ENCODE results near the gene FBXL4. TPM values are rescaled to one million over a fixed set of nuclear protein-coding genes. Genes with fewer than 3 reads are reported as not detected.

The FBXL4 gene
- total and polyA plus RNA-seq, 2 donors: 7.0 to 39.4 TPM

- Histone ChIP-seq H3K27ac (ENCODE audit: low read depth) (no peak overlapping the region), H3K4me3 (ENCODE audit: low read depth, low read length) (no peak overlapping the region)
- no peak for DNase-seq (ENCODE audit: extremely low spot score)
These were observed 23.6 kb upstream of the FBXL4 start for GRCh38 chr6:98971303-98971702.

GRCh38 chr6:98970469-98970868 lies 22.7 kb upstream of the FBXL4 start:
- Histone ChIP-seq H3K4me1 (ENCODE audit: insufficient read depth) (no peaks in the 10 kb centered on the region), H3K4me3 (ENCODE audit: low read depth, low read length) (no peak overlapping the region), H3K36me3 (ENCODE audit: insufficient read depth) (no peaks in the 10 kb centered on the region), H3K27ac (ENCODE audit: low read depth) (no peak overlapping the region)
- DNase-seq (ENCODE audit: extremely low spot score): no peak
- 56% methylated on average over 1 of the region's 1 CpG for WGBS

More at GRCh38 chr6:98971303-98971702, 23.6 kb upstream of the FBXL4 start:
- no peaks in the 10 kb centered on the region for H3K4me1 ChIP-seq (ENCODE audit: insufficient read depth)
- no peaks in the 10 kb centered on the region for H3K36me3 ChIP-seq (ENCODE audit: insufficient read depth)

GRCh38 chr6:98967616-98968015 lies 19.9 kb upstream of the FBXL4 start:
- Histone ChIP-seq H3K4me3 (ENCODE audit: low read depth, low read length) (no peak overlapping the region), H3K27ac (ENCODE audit: low read depth) (no peak overlapping the region), H3K36me3 (ENCODE audit: insufficient read depth) (no peaks in the 10 kb centered on the region), H3K4me1 (ENCODE audit: insufficient read depth) (no peaks in the 10 kb centered on the region)
- 84% methylated on average over 2 of the region's 2 CpGs for WGBS
- DNase-seq (ENCODE audit: extremely low spot score): no peak

- H3K36me3 ChIP-seq (ENCODE audit: insufficient read depth): no peaks in the 10 kb centered on the region
- no peak overlapping the region for H3K4me3 ChIP-seq (ENCODE audit: low read depth, low read length)
- 81% methylated on average over 1 of the region's 1 CpG for WGBS
- no peak for DNase-seq (ENCODE audit: extremely low spot score)
- no peak overlapping the region for H3K27ac ChIP-seq (ENCODE audit: low read depth)
- H3K4me1 ChIP-seq (ENCODE audit: insufficient read depth): no peaks in the 10 kb centered on the region
These were observed 11.9 kb upstream of the FBXL4 start for GRCh38 chr6:98959631-98960030.

- Histone ChIP-seq H3K4me1 (ENCODE audit: insufficient read depth) (no peaks in the 10 kb centered on the region), H3K36me3 (ENCODE audit: insufficient read depth) (no peaks in the 10 kb centered on the region), H3K4me3 (ENCODE audit: low read depth, low read length) (no peak overlapping the region), H3K27ac (ENCODE audit: low read depth) (no peak overlapping the region)
- WGBS: 64% methylated on average over 3 of the region's 3 CpGs
- no peak for DNase-seq (ENCODE audit: extremely low spot score)
These were observed 11.0 kb upstream of the FBXL4 start for GRCh38 chr6:98958776-98959175.

GRCh38 chr6:98957450-98957849 lies 9.7 kb upstream of the FBXL4 start:
- Histone ChIP-seq H3K4me1 (ENCODE audit: insufficient read depth) (no peaks in the 10 kb centered on the region), H3K36me3 (ENCODE audit: insufficient read depth) (no peaks in the 10 kb centered on the region), H3K4me3 (ENCODE audit: low read depth, low read length) (no peak overlapping the region), H3K27ac (ENCODE audit: low read depth) (no peak overlapping the region)
- DNase-seq (ENCODE audit: extremely low spot score): no peak
- WGBS: 14% methylated on average over 3 of the region's 3 CpGs

- WGBS: 72% methylated on average over 2 of the region's 2 CpGs
- H3K27ac ChIP-seq (ENCODE audit: low read depth): no peak overlapping the region
- no peak for DNase-seq (ENCODE audit: extremely low spot score)
- no peak overlapping the region for H3K4me3 ChIP-seq (ENCODE audit: low read depth, low read length)
- H3K36me3 ChIP-seq (ENCODE audit: insufficient read depth): no peaks in the 10 kb centered on the region
- no peaks in the 10 kb centered on the region for H3K4me1 ChIP-seq (ENCODE audit: insufficient read depth)
These were observed 1.8 kb upstream of the FBXL4 start for GRCh38 chr6:98949589-98949988.

GRCh38 chr6:98946879-98947410 lies 801 bp downstream of the FBXL4 start:
- Histone ChIP-seq H3K4me3 (ENCODE audit: low read depth, low read length) (peak overlapping the region; percentile 96), H3K27ac (ENCODE audit: low read depth) (no peak overlapping the region), H3K36me3 (ENCODE audit: insufficient read depth) (no peaks in the 10 kb centered on the region), H3K4me1 (ENCODE audit: insufficient read depth) (no peaks in the 10 kb centered on the region)
- peak; percentile 13 for DNase-seq (ENCODE audit: extremely low spot score)
- 10% methylated on average over 9 of the region's 9 CpGs for WGBS

- Histone ChIP-seq H3K36me3 (ENCODE audit: insufficient read depth) (no peaks in the 10 kb centered on the region), H3K4me3 (ENCODE audit: low read depth, low read length) (peak overlapping the region; percentile 96), H3K27ac (ENCODE audit: low read depth) (no peak overlapping the region), H3K4me1 (ENCODE audit: insufficient read depth) (no peaks in the 10 kb centered on the region)
- DNase-seq (ENCODE audit: extremely low spot score): no peak
- 74% methylated on average over 10 of the region's 10 CpGs for WGBS
These were observed 1.4 kb downstream of the FBXL4 start for GRCh38 chr6:98946266-98946878.

GRCh38 chr6:98945311-98946115 lies 2.2 kb downstream of the FBXL4 start:
- Histone ChIP-seq H3K4me3 (ENCODE audit: low read depth, low read length) (no peak overlapping the region), H3K36me3 (ENCODE audit: insufficient read depth) (no peaks in the 10 kb centered on the region), H3K27ac (ENCODE audit: low read depth) (no peak overlapping the region), H3K4me1 (ENCODE audit: insufficient read depth) (no peaks in the 10 kb centered on the region)
- 55% methylated on average over 3 of the region's 3 CpGs for WGBS
- no peak for DNase-seq (ENCODE audit: extremely low spot score)

GRCh38 chr6:98944598-98945081 lies 3.1 kb downstream of the FBXL4 start:
- no peak for DNase-seq (ENCODE audit: extremely low spot score)
- Histone ChIP-seq H3K36me3 (ENCODE audit: insufficient read depth) (no peaks in the 10 kb centered on the region), H3K4me1 (ENCODE audit: insufficient read depth) (no peaks in the 10 kb centered on the region), H3K4me3 (ENCODE audit: low read depth, low read length) (no peak overlapping the region), H3K27ac (ENCODE audit: low read depth) (no peak overlapping the region)
- 32% methylated on average over 2 of the region's 2 CpGs for WGBS

- WGBS: 63% methylated on average over 3 of the region's 3 CpGs
- Histone ChIP-seq H3K4me3 (ENCODE audit: low read depth, low read length) (no peak overlapping the region), H3K36me3 (ENCODE audit: insufficient read depth) (no peaks in the 10 kb centered on the region), H3K4me1 (ENCODE audit: insufficient read depth) (no peaks in the 10 kb centered on the region), H3K27ac (ENCODE audit: low read depth) (no peak overlapping the region)
- no peak for DNase-seq (ENCODE audit: extremely low spot score)
These were observed 3.6 kb downstream of the FBXL4 start for GRCh38 chr6:98944168-98944567.

GRCh38 chr6:98942263-98942803 lies 5.4 kb downstream of the FBXL4 start:
- 98% methylated on average over 3 of the region's 3 CpGs for WGBS
- H3K4me3 ChIP-seq (ENCODE audit: low read depth, low read length): no peak overlapping the region
- DNase-seq (ENCODE audit: extremely low spot score): no peak
- no peak overlapping the region for H3K27ac ChIP-seq (ENCODE audit: low read depth)
- no peaks in the 10 kb centered on the region for H3K4me1 ChIP-seq (ENCODE audit: insufficient read depth)
- H3K36me3 ChIP-seq (ENCODE audit: insufficient read depth): no peaks in the 10 kb centered on the region

GRCh38 chr6:98941319-98941718 lies 6.4 kb downstream of the FBXL4 start:
- Histone ChIP-seq H3K36me3 (ENCODE audit: insufficient read depth) (no peaks in the 10 kb centered on the region), H3K27ac (ENCODE audit: low read depth) (no peak overlapping the region), H3K4me3 (ENCODE audit: low read depth, low read length) (no peak overlapping the region), H3K4me1 (ENCODE audit: insufficient read depth) (no peaks in the 10 kb centered on the region)
- DNase-seq (ENCODE audit: extremely low spot score): no peak
- 96% methylated on average over 2 of the region's 2 CpGs for WGBS

Measured in urinary bladder (tissue), 4 donors.